ENCODE results near the gene CAMTA1.

The CAMTA1 gene

GRCh38 chr1:6880951-6881690 is 95.9 kb downstream of the CAMTA1 start:
- DNase-seq: no peak

- no peak for DNase-seq
Measured at GRCh38 chr1:6882414-6882813, 97.2 kb downstream of the CAMTA1 start.

- DNase-seq: no peak
Measured at GRCh38 chr1:6884652-6885153, 99.4 kb downstream of the CAMTA1 start.

GRCh38 chr1:6885426-6885825 is 100.2 kb downstream of the CAMTA1 start:
- DNase-seq: no peak

GRCh38 chr1:6886523-6886922 is 101.3 kb downstream of the CAMTA1 start:
- no peak for DNase-seq

- DNase-seq: no peak
Measured at GRCh38 chr1:6888268-6888667, 103.0 kb downstream of the CAMTA1 start.

- no peak for DNase-seq
Measured at GRCh38 chr1:6888870-6889269, 103.6 kb downstream of the CAMTA1 start.

GRCh38 chr1:6889875-6890480 is 104.7 kb downstream of the CAMTA1 start:
- DNase-seq: peak; percentile 80

GRCh38 chr1:6890686-6891085 is 105.4 kb downstream of the CAMTA1 start:
- no peak for DNase-seq

GRCh38 chr1:6891781-6892579 is 106.7 kb downstream of the CAMTA1 start:
- no peak for DNase-seq

GRCh38 chr1:6893388-6893787 is 108.1 kb downstream of the CAMTA1 start:
- DNase-seq: peak; percentile 74

GRCh38 chr1:6897138-6897537 is 111.9 kb downstream of the CAMTA1 start:
- peak; percentile 51 for DNase-seq

GRCh38 chr1:6898974-6899539 is 113.8 kb downstream of the CAMTA1 start:
- DNase-seq: no peak

- no peak for DNase-seq
Measured at GRCh38 chr1:6899621-6900020, 114.4 kb downstream of the CAMTA1 start.

GRCh38 chr1:6902153-6902552 is 116.9 kb downstream of the CAMTA1 start:
- no peak for DNase-seq

- DNase-seq: no peak
Measured at GRCh38 chr1:6904476-6905170, 119.4 kb downstream of the CAMTA1 start.

GRCh38 chr1:6905331-6905730 is 120.1 kb downstream of the CAMTA1 start:
- no peak for DNase-seq

GRCh38 chr1:6905790-6906189 is 120.5 kb downstream of the CAMTA1 start:
- no peak for DNase-seq

GRCh38 chr1:6906783-6907182 is 121.5 kb downstream of the CAMTA1 start:
- DNase-seq: no peak

- DNase-seq: no peak
Measured at GRCh38 chr1:6907201-6907600, 121.9 kb downstream of the CAMTA1 start.

GRCh38 chr1:6907676-6908434 is 122.6 kb downstream of the CAMTA1 start:
- DNase-seq: no peak

- DNase-seq: no peak
Measured at GRCh38 chr1:6909401-6909800, 124.1 kb downstream of the CAMTA1 start.

Measured in NCI-H82 (cell line).